ENCODE data around the gene RCN1.
"Not testable (repeated sequence)": the region's sequence is repeated elsewhere in the genome, so short reads cannot be mapped to it uniquely, and the experiment has no call there.

Gene RCN1

GRCh38 chr11:32113920-32114203 lies 23.0 kb downstream of the RCN1 start:
- DNase-seq, result no peak

- DNase-seq, result no peak
Observed at GRCh38 chr11:32115446-32115845, 24.6 kb downstream of the RCN1 start.

DNA sequence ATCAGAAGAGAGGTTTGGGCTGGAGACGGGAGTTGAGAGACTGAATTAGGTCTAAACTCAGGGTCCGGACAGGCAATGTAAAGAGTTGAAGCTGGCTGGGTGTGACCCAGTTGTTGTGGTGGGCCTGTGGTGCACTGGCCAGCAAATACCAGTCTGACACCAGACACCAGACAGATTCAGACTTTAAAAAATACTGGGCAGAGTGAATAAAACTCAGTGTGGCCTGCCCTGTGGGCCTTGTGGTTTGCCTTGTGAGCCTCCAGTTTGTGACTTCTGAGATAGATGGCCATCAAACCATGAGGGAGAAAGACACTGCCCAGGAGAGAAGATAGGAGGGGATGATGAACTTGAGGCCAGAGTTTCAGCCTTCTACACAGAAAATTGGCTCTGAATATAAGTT lies 25.8 kb downstream of the RCN1 start:
- DNase-seq, result no peak

DNA sequence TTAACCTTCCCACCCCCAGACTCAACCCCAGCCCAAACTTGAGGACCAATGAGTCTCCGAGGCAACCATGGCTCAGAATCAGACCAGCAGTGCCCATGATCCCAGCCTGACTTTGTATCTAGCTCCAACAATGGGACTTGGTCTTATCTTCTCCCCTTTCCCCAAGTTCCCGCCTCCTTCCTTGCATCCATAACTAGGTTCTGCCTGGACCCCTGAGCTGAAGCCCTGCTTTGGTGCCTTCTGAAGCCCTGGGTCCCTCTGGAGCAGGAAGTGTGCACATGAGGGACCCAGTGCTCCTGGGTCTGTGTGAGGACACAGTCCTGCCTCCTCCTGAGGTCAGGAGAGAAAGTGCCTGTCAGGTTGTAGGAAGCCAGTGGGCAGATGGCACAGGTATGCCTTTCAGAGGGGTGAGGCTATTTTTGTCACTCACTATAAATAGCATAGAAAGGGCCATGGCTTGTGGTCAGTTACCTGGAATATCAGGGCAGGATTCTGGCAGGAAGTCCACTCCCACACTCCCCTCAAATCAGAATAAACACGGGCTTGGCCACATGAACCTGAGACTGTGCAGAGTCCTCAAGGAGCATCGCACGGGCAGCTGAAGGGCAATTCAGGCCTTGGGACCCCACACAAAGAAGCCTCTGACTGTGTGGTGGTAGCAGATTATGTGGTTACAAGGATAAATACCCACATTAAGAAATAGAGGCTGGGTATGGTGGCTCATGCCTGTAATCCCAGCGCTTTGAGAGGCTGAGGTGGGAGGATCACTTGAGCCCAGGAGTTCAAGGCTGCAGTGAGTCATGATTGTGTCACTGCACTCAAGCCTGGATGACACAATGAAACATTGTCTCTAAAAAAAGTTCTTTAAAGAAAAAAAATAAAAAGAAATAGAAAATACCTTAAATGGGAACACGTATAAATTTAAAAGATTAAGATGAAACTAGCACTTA lies 27.4 kb downstream of the RCN1 start:
- DNase-seq, result no peak

DNA sequence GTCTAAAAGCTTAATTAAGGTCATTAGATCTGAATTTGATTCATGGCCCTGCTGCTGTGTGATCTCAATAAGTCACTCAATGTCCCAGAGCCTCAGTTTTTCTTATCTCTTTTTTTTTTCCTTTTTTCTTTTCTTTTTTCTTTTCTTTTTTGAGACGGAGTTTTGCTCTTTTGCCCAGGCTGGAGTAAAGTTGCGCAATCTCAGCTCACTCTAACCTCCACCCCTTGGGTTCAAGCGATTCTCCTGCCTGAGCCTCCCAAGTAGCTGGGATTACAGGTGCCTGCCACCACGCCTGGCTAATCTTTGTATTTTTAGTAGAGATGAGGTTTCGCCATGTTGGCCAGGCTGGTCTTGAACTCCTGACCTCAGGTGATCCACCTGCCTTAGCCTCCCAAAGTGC lies 28.3 kb downstream of the RCN1 start:
- DNase-seq, result not testable (repeated sequence)

DNA sequence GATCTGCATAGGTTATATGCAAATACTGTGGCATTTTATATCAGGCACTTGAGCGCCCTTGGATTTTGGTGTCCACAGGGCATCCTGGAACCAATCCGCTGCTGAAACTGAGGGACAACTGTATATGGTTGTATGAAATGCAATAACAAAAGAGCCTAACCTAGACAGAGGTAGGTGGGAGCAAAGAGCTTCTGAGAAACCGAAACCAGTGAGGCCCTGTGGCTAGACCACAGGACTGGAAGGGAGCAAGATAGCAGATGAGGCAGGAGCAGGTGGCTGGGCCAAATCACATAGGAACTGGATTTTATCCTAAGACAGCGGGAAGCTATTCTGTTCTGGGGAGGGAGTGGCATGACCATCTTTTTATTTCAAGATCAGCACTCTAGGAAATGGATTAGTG lies 30.1 kb downstream of the RCN1 start:
- no peak for DNase-seq

GRCh38 chr11:32122200-32122599 lies 31.3 kb downstream of the RCN1 start:
- no peak for DNase-seq

DNA sequence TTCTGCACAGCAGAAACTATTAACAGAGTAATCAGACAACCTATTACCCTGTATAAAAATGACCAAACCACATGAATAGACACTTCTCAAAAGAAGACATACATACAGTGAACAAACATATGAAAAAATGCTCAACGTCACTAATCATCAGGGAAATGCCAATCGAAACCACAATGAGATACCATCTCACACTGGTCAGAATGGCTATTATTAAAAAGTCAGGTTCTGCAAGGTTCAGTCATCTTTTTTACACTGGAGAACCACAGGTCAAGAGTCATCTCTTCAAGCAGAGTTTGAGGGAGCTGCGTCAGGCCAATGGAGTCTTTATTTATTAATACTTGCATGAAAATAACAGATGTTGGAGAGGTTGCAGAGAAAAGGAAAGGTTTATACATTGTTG lies 40.4 kb downstream of the RCN1 start:
- no peak for DNase-seq

- no peak for DNase-seq
Observed at GRCh38 chr11:32136657-32137056, 45.8 kb downstream of the RCN1 start.

- no peak for DNase-seq
Observed at GRCh38 chr11:32137263-32137662, 46.4 kb downstream of the RCN1 start.

DNA sequence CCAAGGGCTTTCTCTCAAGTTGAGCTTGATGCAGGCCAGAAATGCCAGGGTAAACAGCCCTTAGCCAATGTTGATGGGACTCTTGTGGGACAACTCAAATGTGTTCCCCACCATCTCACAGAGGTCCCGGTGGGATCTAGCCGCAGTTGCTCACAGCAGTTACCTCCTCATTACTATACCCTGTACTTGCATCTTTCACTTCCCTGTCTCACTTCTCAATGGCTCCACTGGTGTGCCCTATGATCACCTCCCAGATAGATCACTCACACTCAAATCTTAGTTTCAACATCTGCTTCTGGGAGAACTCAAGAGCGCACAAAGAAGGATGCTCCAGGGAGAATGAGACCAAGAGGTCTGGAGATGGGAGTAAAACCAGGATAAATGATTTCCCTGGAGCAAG lies 47.0 kb downstream of the RCN1 start:
- DNase-seq, result no peak

DNA sequence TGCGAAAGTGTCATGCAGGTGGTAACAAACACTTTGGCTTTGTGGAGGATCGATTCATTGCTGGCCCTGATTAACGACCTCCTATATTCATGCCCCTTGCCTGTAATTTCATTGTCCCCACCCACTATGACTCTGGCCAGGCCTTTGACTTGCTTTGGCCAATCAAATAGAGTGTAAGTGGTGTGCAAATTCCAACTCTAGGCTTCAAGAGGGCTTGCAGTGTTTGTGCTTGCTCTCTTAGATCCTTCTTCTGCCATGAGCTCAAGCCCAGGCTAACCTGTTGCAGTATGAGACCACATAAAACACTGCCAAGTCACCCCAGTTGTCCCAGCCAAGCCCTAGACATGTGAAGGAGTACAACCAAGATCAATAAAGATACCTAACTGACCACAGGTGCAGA lies 48.0 kb downstream of the RCN1 start:
- DNase-seq, result no peak

DNA sequence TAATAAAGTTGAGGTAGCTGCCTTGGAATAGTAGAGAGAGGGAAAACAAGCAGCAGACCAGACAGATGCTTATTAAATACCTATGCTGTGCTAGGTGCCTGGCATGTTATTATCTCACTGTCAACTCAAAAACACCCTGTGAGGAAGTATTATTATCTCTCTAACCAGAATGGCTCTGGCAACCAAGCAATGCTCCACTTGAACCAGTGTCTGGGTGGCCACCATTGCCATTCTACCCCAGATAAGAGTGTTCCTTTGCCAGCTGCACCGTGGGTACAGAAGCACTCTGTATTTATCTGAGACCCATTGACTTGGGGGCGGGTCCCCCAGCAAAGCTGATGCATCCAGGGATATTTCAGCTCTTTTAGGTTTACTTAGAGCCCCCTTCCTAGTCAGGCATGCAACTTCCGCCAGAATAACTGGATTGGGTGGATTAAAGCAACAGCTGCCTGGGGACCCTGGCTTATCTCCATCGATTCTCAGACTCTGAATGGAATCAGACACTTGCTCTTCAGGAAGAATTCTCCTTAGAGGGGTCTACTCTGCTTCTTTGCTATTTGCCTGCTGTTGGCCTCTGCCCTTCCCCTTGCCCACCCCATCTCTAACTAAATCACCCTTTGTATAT lies 49.1 kb downstream of the RCN1 start:
- no peak for DNase-seq

DNA sequence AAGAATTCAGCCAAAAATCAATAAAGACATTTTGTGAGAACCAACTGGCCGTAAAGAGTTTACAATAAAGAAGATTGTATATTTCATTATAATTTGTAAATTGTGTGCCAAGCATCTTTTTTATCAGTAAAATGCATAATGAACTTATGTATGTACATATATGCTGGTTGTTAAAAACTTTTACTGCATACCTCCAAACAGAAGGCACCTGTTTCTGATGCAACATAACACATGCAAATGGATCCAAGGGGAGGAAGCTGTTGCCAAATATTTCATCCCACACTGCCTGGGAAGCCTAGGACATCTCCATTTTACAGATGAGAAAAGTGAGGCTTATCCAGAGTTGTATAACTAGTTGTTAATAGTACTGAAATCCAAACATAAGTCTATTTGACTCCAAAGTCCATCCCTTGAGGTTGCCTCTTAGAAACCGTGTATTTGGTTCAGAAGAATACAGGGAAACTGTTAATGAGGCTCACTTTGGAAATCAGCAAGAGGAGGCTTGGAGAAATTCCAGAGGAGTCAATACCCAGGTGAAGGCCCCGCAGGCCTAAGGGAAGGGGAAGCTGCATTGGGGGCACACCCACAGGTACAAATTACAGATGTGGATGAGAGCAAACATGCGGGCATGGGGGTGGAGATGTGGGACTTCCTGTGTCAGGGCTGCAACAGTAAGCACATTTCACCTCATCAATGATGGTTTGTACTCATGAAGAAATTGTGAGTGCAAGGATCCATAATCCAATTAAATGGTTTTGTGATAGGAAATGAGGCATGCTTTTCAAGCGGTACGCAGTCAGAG lies 51.1 kb downstream of the RCN1 start:
- no peak for DNase-seq

DNA sequence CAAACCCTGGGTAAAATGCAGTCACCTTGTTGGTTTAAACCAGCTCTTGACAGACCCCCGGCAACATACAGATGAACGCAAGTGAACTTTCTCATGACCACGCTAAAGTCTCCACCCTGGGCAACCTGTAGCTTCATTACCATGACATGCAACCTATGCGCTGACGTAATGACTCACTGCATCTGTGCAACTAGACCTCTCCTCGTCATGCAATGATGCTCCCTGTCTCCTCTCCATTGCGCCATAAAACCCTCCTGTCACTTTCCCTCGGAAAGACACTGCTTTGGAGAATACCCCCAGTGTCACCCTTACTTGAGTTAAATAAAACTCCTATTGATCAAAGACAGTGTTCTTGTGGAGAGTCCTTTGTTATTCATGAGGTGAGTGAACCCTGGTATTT lies 52.5 kb downstream of the RCN1 start:
- no peak for DNase-seq

GRCh38 chr11:32145282-32145681 lies 54.4 kb downstream of the RCN1 start:
- DNase-seq, result no peak

DNA sequence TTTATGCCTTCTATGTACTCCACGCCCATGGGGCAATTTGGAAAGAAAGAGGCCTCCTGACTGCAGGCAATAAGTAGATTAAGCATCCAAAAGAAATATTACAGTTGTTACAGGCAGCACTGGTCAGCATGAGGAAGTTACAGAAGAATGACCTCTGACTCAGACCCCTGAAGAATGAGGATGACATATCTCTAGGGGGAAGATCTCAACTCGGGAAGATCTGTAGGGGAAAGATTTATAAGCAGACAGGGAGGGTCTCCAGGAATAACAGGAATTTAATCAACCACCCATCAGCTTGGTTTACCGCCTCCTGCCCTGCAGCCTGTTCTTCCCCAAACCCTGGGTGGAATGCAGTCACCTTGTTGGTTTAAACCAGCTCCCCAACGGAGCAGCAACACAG lies 58.0 kb downstream of the RCN1 start:
- DNase-seq, result no peak

- DNase-seq, result no peak
Observed at GRCh38 chr11:32149748-32150147, 58.9 kb downstream of the RCN1 start.

DNA sequence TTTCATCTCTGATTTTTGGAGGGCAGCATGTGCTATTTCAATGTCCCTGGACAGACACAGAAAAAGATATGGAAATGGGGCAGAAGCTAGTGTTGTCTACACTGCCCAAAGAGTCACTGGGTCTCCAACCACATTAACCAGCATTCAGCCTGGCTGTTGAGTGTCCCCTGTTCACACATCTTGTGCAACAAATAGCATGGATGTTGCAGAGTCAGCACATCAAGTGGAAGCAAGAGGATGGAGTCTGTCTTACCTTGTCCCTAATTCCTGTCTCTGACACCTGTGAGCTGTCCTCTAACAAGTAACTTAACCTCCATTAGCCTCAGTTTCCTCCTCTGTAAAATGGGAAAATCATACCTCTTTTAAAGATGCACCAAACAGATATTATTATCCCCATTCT lies 60.2 kb downstream of the RCN1 start:
- no peak for DNase-seq

DNA sequence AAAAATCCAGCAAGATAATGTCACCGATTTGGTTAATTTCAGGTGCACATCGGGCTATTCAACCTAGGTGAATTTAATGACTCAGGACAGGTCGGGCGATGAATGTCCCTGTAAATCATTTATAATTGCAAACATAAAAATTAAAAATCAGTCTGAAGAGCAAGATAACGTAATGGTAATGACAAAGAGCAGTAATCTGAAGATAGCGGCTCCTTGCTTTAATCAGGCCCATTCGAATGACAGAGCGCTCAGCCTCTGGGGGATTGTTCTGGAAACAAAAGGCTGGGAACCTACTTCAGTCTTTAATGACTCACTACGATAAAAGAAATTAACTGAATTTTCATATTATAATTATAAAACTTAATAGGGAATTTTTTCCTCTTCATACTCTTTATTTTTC lies 61.3 kb downstream of the RCN1 start:
- DNase-seq, result no peak

GRCh38 chr11:32152821-32153220 lies 61.9 kb downstream of the RCN1 start:
- DNase-seq, result no peak

DNA sequence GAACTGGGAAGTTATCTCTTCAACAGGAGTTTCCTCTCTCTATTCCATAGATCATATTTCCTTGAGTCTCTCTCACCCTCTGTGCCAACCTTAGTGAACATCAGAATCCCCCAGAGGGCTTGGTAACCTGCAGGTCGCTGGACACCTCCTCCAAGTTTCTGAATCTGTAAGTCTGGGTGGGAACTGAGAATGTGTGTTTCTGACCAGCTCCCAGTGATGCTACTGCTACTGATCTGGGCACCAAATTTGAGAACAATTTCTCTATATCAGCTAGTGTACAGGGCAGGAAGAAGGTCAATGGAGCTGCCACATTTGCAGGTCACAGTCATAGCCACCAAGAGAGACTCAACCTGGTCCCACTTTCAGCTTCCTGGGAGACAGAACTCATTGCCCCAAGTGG lies 62.9 kb downstream of the RCN1 start:
- no peak for DNase-seq

GRCh38 chr11:32154275-32154674 lies 63.4 kb downstream of the RCN1 start:
- no peak for DNase-seq

All from activated CD4-positive, alpha-beta T cell treated with anti-CD3 and anti-CD28 coated beads for 4 hours (primary cell).